ENCODE results near the gene UBE2H. TPM values are rescaled to one million over a fixed set of nuclear protein-coding genes. Genes with fewer than 3 reads are reported as not detected.

Gene UBE2H
- total and polyA plus RNA-seq, 2 of the 4 experiments (the other 2 are of a cell fraction) = 34.6 to 49.4 TPM

- Histone ChIP-seq H3K9ac (ENCODE audit: low read depth, low read length) (peak overlapping the region; percentile 73; the same call in 1 of the 2 replicates), H3K4me3 (ENCODE audit: insufficient read depth, low read depth, low read length) (no peak overlapping the region)
These were observed 122.8 kb downstream of the UBE2H start for GRCh38 chr7:129829737-129830631.

More at GRCh38 chr7:129829737-129830631, 122.8 kb downstream of the UBE2H start:
- no peaks in the 10 kb centered on the region for H4K20me1 ChIP-seq (ENCODE audit: insufficient read depth, low read length)
- WGBS, 2 experiments (ENCODE audit: extremely low coverage in 2 of 2, insufficient read length in 1 of 2) = 0% methylated on average over 3 of the region's 22 CpGs; no CpG with 5 or more reads in 1 of the 2 experiments
- H3K4ac ChIP-seq (ENCODE audit: low read depth, low read length) = peak overlapping the region; percentile 94
- no peak overlapping the region; the same call in 1 of the 2 replicates for H3K56ac ChIP-seq (ENCODE audit: extremely low read depth, insufficient read depth, low read length)
- peaks cover 6 to 34% of the 10 kb centered on the region in 2 experiments for H3K79me1 ChIP-seq (ENCODE audit: low read depth in 1 of 2, low read length in 2 of 2)
- H4K91ac ChIP-seq (ENCODE audit: insufficient read depth, low read depth, low read length) = peak overlapping the region; percentile 97
- peaks cover 23% of the 10 kb centered on the region for H3K36me3 ChIP-seq (ENCODE audit: control insufficient read depth, insufficient read depth, low read length)
- H2BK15ac ChIP-seq (ENCODE audit: low read depth, low read length) = peak overlapping the region; percentile 99; the same call in 2 of the 3 replicates
- TF ChIP-seq MAZ (IDR thresholded peaks at IDR 0.05; ENCODE audit: borderline replicate concordance, low read depth, low read length) (no peak), ELK1 (IDR thresholded peaks at IDR 0.05; ENCODE audit: borderline replicate concordance, low read depth, low read length) (no peak), RFX5 (IDR thresholded peaks at IDR 0.05; ENCODE audit: low read depth, low read length) (no peak), CTCF (conservative IDR thresholded peaks at IDR 0.05; ENCODE audit: low read depth, low read length) (peak; percentile 76), CHD1 (IDR thresholded peaks at IDR 0.05; ENCODE audit: low read depth, low read length) (no peak), SMC3 (IDR thresholded peaks at IDR 0.05; ENCODE audit: low read depth, low read length) (peak; percentile 60), RAD21 (IDR thresholded peaks at IDR 0.05; ENCODE audit: low read length) (peak; percentile 67)
- CTCF ChIA-PET = interaction anchor here (0.6 kb wide), 1 partner anchor 190 kb away, joined by 3 read pairs; no protein-coding TSS in a partner anchor
- intact Hi-C loops (cut with micrococcal nuclease) (loop anchor here (1.0 to 10.0 kb wide), 2 partner anchors 180 to 345 kb away; no protein-coding TSS in a partner anchor), in situ Hi-C loops (cut with MboI; ENCODE audit: low sequenced_read_pairs) (loop anchor here (5.0 kb wide), 1 partner anchor 182 kb away; no protein-coding TSS in a partner anchor), dilution Hi-C loops (cut with HindIII; ENCODE audit: low sequenced_read_pairs, unreplicated experiment) (no loop called here)
- H2BK20ac ChIP-seq (ENCODE audit: low read depth, low read length) = peak overlapping the region; percentile 93
- peak overlapping the region; percentile 96 for H3K23ac ChIP-seq (ENCODE audit: low read depth, low read length)
- ATAC-seq (ENCODE audit: low read depth) (peak; percentile 7; the same call in 1 of the 2 replicates), DNase-seq (peak; percentile 81)
- H2AK5ac ChIP-seq (ENCODE audit: low read depth, low read length) = peak overlapping the region; percentile 99
- POLR2A ChIA-PET (ENCODE audit: unreplicated experiment) = no interaction called here
- peak overlapping the region; percentile 92 for H3K14ac ChIP-seq (replicated peaks; ENCODE audit: low read depth, low read length)
- peaks cover 21% of the 10 kb centered on the region for H3K4me1 ChIP-seq (ENCODE audit: control insufficient read depth, insufficient read depth, low read length)
- peak overlapping the region; percentile 87 for H4K5ac ChIP-seq (ENCODE audit: low read depth, low read length)
- no peaks in the 10 kb centered on the region for H3K27me3 ChIP-seq (ENCODE audit: control insufficient read depth, insufficient read depth, low read length)
- H2AFZ ChIP-seq (replicated peaks; ENCODE audit: low read length, poor library complexity) = peak overlapping the region; percentile 81
- peak overlapping the region; percentile 92 for H2BK120ac ChIP-seq (ENCODE audit: low read depth, low read length)
- peaks cover 27% of the 10 kb centered on the region for H3K9me1 ChIP-seq (ENCODE audit: insufficient read depth, low read length)
- H2BK5ac ChIP-seq (ENCODE audit: low read depth, low read length, poor library complexity, severe bottlenecking) = peak overlapping the region; percentile 90
- H2AK9ac ChIP-seq (replicated peaks; ENCODE audit: low read depth, low read length, poor library complexity) = peak overlapping the region; percentile 6
- no TSS peak for BruUV-seq (replicated peaks)
- peak overlapping the region; percentile 76 for H3K4me2 ChIP-seq (ENCODE audit: low read depth, low read length)
- peak overlapping the region; percentile 11 to 92 for H4K8ac ChIP-seq (ENCODE audit: low read depth in 2 of 2, low read length in 2 of 2)
- H3K27ac ChIP-seq (ENCODE audit: insufficient read depth, low read length) = peak overlapping the region; percentile 74
- H3K18ac ChIP-seq (ENCODE audit: low read depth, low read length) = peak overlapping the region; percentile 95
- H3K9me3 ChIP-seq (ENCODE audit: control insufficient read depth, insufficient read depth, low read length) = no peaks in the 10 kb centered on the region

Data from IMR-90 (cell line).